H9 (cell line): Measurements from ENCODE around the gene KRTAP10-8. TPM values are rescaled to one million over a fixed set of nuclear protein-coding genes. Genes with fewer than 3 reads are reported as not detected.
"Not testable (repeated sequence)": the region's sequence is repeated elsewhere in the genome, so short reads cannot be mapped to it uniquely, and the experiment has no call there.

Experiments
- DNase-seq: peaks from one replicate; pipeline ENCODE4 v3.0.0-alpha.2; 2017
- H2AFZ ChIP-seq: one replicate; pipeline ENCODE4 v1.6.1; 2013; ENCODE audit warnings: mild to moderate bottlenecking, low read length, control low read depth, moderate library complexity
- H2AK5ac ChIP-seq: 2 replicates; pipeline ENCODE4 v1.6.1; 2013; ENCODE audit warnings: low read length, control low read depth, mixed read lengths; ENCODE audit not compliant: insufficient read length
- H2BK120ac ChIP-seq: one replicate; pipeline ENCODE4 v1.6.1; 2013; ENCODE audit warnings: low read depth, mild to moderate bottlenecking, low read length, control low read depth, inconsistent platforms; ENCODE audit not compliant: poor library complexity, severe bottlenecking
- H2BK12ac ChIP-seq: 2 replicates; pipeline ENCODE4 v1.6.1; 2013; ENCODE audit warnings: low read length, control low read depth, mixed read lengths, low read depth; ENCODE audit not compliant: insufficient read length
- H2BK15ac ChIP-seq: 2 replicates; pipeline ENCODE4 v1.6.1; 2013; ENCODE audit warnings: low read depth, low read length, control low read depth
- H2BK20ac ChIP-seq: one replicate; pipeline ENCODE4 v1.6.1; 2013; ENCODE audit warnings: low read depth, mild to moderate bottlenecking, low read length, control low read depth, inconsistent platforms; ENCODE audit not compliant: poor library complexity, severe bottlenecking
- H2BK5ac ChIP-seq: 2 replicates; pipeline ENCODE4 v1.6.1; 2013; ENCODE audit warnings: low read length, control low read depth, mixed read lengths; ENCODE audit not compliant: insufficient read length
- H3K14ac ChIP-seq: 2 replicates; pipeline ENCODE4 v1.6.1; 2013; ENCODE audit warnings: low read length, control low read depth; ENCODE audit not compliant: insufficient read depth
- H3K18ac ChIP-seq: 2 replicates; pipeline ENCODE4 v1.6.1; 2013; ENCODE audit warnings: low read depth, mild to moderate bottlenecking, mixed read lengths, low read length, control low read depth; ENCODE audit not compliant: insufficient read length
- H3K23ac ChIP-seq: 2 replicates; pipeline ENCODE4 v1.6.1; 2013; ENCODE audit warnings: low read length, control low read depth, mixed read lengths, low read depth; ENCODE audit not compliant: insufficient read length
- H3K23me2 ChIP-seq: 2 replicates; pipeline ENCODE4 v1.6.1; 2013; ENCODE audit warnings: low read depth, mild to moderate bottlenecking, mixed read lengths, low read length, control low read depth; ENCODE audit not compliant: insufficient read length, poor library complexity, severe bottlenecking
- H3K27ac ChIP-seq: 2 replicates; pipeline ENCODE4 v1.5.1; 2013; ENCODE audit warnings: low read length, control low read depth, mixed read lengths, low read depth; ENCODE audit not compliant: insufficient read length
- H3K27me3 ChIP-seq: 2 replicates; pipeline ENCODE4 v1.6.1; 2013; ENCODE audit warnings: low read length, control low read depth, inconsistent platforms; ENCODE audit not compliant: insufficient read depth
- H3K4ac ChIP-seq: 2 replicates; pipeline ENCODE4 v1.6.1; 2013; ENCODE audit warnings: low read depth, mild to moderate bottlenecking, control low read depth, inconsistent platforms, low read length, moderate library complexity
- H3K4me1 ChIP-seq: 2 replicates; pipeline ENCODE4 v1.6.1; 2013; ENCODE audit warnings: low read length, control low read depth, inconsistent platforms; ENCODE audit not compliant: insufficient read depth
- H3K4me2 ChIP-seq: 2 replicates; pipeline ENCODE4 v1.6.1; 2013; ENCODE audit warnings: low read length, control low read depth, mixed read lengths; ENCODE audit not compliant: insufficient read length, insufficient read depth
- H3K56ac ChIP-seq: 2 replicates; pipeline ENCODE4 v1.6.1; 2013; ENCODE audit warnings: low read depth, mild to moderate bottlenecking, mixed read lengths, low read length, control low read depth; ENCODE audit not compliant: insufficient read length
- H3K79me1 ChIP-seq: 2 replicates; pipeline ENCODE4 v1.6.1; 2013; ENCODE audit warnings: low read depth, mild to moderate bottlenecking, moderate library complexity, low read length, control low read depth, inconsistent platforms; ENCODE audit not compliant: insufficient read depth, poor library complexity, severe bottlenecking
- H3K79me2 ChIP-seq: 2 replicates; pipeline ENCODE4 v1.6.1; 2013; ENCODE audit warnings: low read length, control low read depth, inconsistent platforms; ENCODE audit not compliant: insufficient read depth
- H3K9ac ChIP-seq: 2 replicates; pipeline ENCODE4 v1.6.1; 2013; ENCODE audit warnings: low read length, control low read depth, mixed read lengths; ENCODE audit not compliant: insufficient read length; ENCODE audit errors: extremely low read depth
- H3K9me3 ChIP-seq: one replicate; pipeline ENCODE4 v1.6.1; 2013; ENCODE audit warnings: low read depth, low read length, inconsistent platforms; ENCODE audit not compliant: control insufficient read depth
- H3T11ph ChIP-seq: one replicate; pipeline ENCODE4 v1.6.1; 2013; ENCODE audit warnings: mild to moderate bottlenecking, low read length, control low read depth, inconsistent platforms
- H4K20me1 ChIP-seq: one replicate; pipeline ENCODE4 v1.6.1; 2013; ENCODE audit not compliant: control insufficient read depth, insufficient read length, insufficient read depth
- H4K5ac ChIP-seq: 2 replicates; pipeline ENCODE4 v1.6.1; 2013; ENCODE audit warnings: low read depth, mild to moderate bottlenecking, mixed read lengths, low read length, control low read depth; ENCODE audit not compliant: insufficient read length
- H4K8ac ChIP-seq: replicated peaks from 2 replicates; pipeline ENCODE4 v1.6.1; 2013; ENCODE audit warnings: low read length, control low read depth, mixed read lengths, low read depth; ENCODE audit not compliant: insufficient read length
- H4K91ac ChIP-seq: 2 replicates; pipeline ENCODE4 v1.6.1; 2013; ENCODE audit warnings: low read depth, mild to moderate bottlenecking, moderate library complexity, mixed read lengths, low read length, control low read depth; ENCODE audit not compliant: insufficient read length
- H3K27ac Mint-ChIP-seq, 3 experiments: 2 replicates in 2 of 3; 3 replicates in 1 of 3; pipeline ENCODE4 v1.8.0; 2020 to 2021; ENCODE audit warnings: mixed read lengths in 3 of 3, mild to moderate bottlenecking in 1 of 3, moderate library complexity in 1 of 3
- H3K27me3 Mint-ChIP-seq: 2 replicates; pipeline ENCODE4 v1.8.0; 2021; ENCODE audit warnings: low read depth, mild to moderate bottlenecking, moderate library complexity, mixed read lengths
- H3K36me3 Mint-ChIP-seq, 3 experiments: 2 replicates in 2 of 3; 3 replicates in 1 of 3; pipeline ENCODE4 v1.8.0; 2020 to 2021; ENCODE audit warnings: low read depth in 3 of 3, mixed read lengths in 3 of 3; ENCODE audit not compliant: insufficient read depth in 1 of 3
- H3K4me1 Mint-ChIP-seq, 2 experiments: 2 replicates each; pipeline ENCODE4 v1.8.0; 2020; ENCODE audit warnings: mixed read lengths in 2 of 2
- H3K4me3 Mint-ChIP-seq, 2 experiments: 2 replicates in 1 of 2; 3 replicates in 1 of 2; pipeline ENCODE4 v1.8.0; 2020 to 2021; ENCODE audit warnings: mild to moderate bottlenecking in 2 of 2, mixed read lengths in 2 of 2, moderate library complexity in 1 of 2
- H3K9me3 Mint-ChIP-seq, 2 experiments: 2 replicates in 1 of 2; 3 replicates in 1 of 2; pipeline ENCODE4 v1.8.0; 2020; ENCODE audit warnings: mild to moderate bottlenecking in 2 of 2, mixed read lengths in 2 of 2, moderate library complexity in 1 of 2
- CTCF ChIP-seq: fragments of 200-600 bp; sonication (generic); conservative IDR thresholded peaks from 3 replicates; pipeline ENCODE4 v1.8.0; 2021; ENCODE audit warnings: antibody characterized with exemption, mild to moderate bottlenecking
- WGBS: extraction: QIAGEN DNeasy Blood & Tissue Kit; methylation state at CpG from one replicate; pipeline ENCODE4 v1.1.7; 2013; ENCODE audit warnings: missing lambda C conversion rate, low lambda C conversion rate, mixed read lengths; ENCODE audit not compliant: insufficient read length; ENCODE audit errors: extremely low coverage; 5-methylcytosine and 5-hydroxymethylcytosine counted together
- total RNA-seq: library from RNA; stranded (reverse); gene quantifications from 2 replicates; pipeline ENCODE4 v1.2.1, GENCODE V29; 2021

The KRTAP10-8 gene
- total RNA-seq, 1 experiment from 2014 or later: not detected

GRCh38 chr21:44609193-44609592, 2.7 kb upstream of the KRTAP10-8 start:
- Mint-ChIP-seq H3K9me3 (peaks cover 33 to 39% of the 10 kb centered on the region in 2 experiments), H3K27ac (no peak overlapping the region), H3K27me3 (peaks cover 11% of the 10 kb centered on the region), H3K36me3 (peaks cover 8 to 26% (median 21%) of the 10 kb centered on the region in 3 experiments), H3K4me3 (no peak overlapping the region), H3K4me1 (no peaks in the 10 kb centered on the region)
- no peak overlapping the region for H2AK5ac ChIP-seq
- H3K4me1 ChIP-seq: no peaks in the 10 kb centered on the region
- no peak overlapping the region for H3K4ac ChIP-seq
- peaks cover 9% of the 10 kb centered on the region for H3K9me3 ChIP-seq
- no peaks in the 10 kb centered on the region for H4K20me1 ChIP-seq
- no peak overlapping the region for H4K8ac ChIP-seq
- no peaks in the 10 kb centered on the region for H3K79me1 ChIP-seq
- H2BK15ac ChIP-seq: no peak overlapping the region
- no peak overlapping the region for H3K56ac ChIP-seq
- no peaks in the 10 kb centered on the region for H3K79me2 ChIP-seq
- no peak overlapping the region for H3K4me2 ChIP-seq
- no peak overlapping the region for H3T11ph ChIP-seq
- H2AFZ ChIP-seq: no peak overlapping the region
- H2BK5ac ChIP-seq: no peak overlapping the region
- no peak for TF ChIP-seq CTCF
- H2BK12ac ChIP-seq: no peak overlapping the region
- no peak overlapping the region for H4K91ac ChIP-seq
- H4K5ac ChIP-seq: no peak overlapping the region
- H3K9ac ChIP-seq: no peak overlapping the region
- no peak overlapping the region for H2BK20ac ChIP-seq
- H3K14ac ChIP-seq: no peak overlapping the region
- H3K27ac ChIP-seq: no peak overlapping the region
- H3K23me2 ChIP-seq: no peaks in the 10 kb centered on the region
- H3K27me3 ChIP-seq: no peaks in the 10 kb centered on the region
- no peak overlapping the region for H3K18ac ChIP-seq
- no peak overlapping the region for H3K23ac ChIP-seq
- DNase-seq: no peak
- H2BK120ac ChIP-seq: no peak overlapping the region

- not testable (repeated sequence) for H3K9ac ChIP-seq, H3K4me2 ChIP-seq, H3K27ac Mint-ChIP-seq, H3K27me3 ChIP-seq, H4K20me1 ChIP-seq, H2BK20ac ChIP-seq, H4K91ac ChIP-seq, H3K27me3 Mint-ChIP-seq, H3K27ac ChIP-seq, H3K79me2 ChIP-seq, H3K4ac ChIP-seq, DNase-seq, H2BK12ac ChIP-seq, H3K4me3 Mint-ChIP-seq, H3K14ac ChIP-seq, H3K56ac ChIP-seq, H3K18ac ChIP-seq, H3K9me3 ChIP-seq, H4K5ac ChIP-seq, H2AFZ ChIP-seq, H3K23ac ChIP-seq, H3K4me1 ChIP-seq, H2AK5ac ChIP-seq, H2BK120ac ChIP-seq, H3K23me2 ChIP-seq, H2BK5ac ChIP-seq, H2BK15ac ChIP-seq, H4K8ac ChIP-seq, H3T11ph ChIP-seq, H3K79me1 ChIP-seq, H3K4me1 Mint-ChIP-seq
- peaks cover 33 to 39% of the 10 kb centered on the region in 2 experiments for H3K9me3 Mint-ChIP-seq
- WGBS: no CpG with 5 or more reads among the region's 7 CpGs
- peaks cover 8 to 26% (median 21%) of the 10 kb centered on the region in 3 experiments for H3K36me3 Mint-ChIP-seq
These were observed 1.6 kb upstream of the KRTAP10-8 start for GRCh38 chr21:44610157-44610843.
